Immature natural killer cell (primary cell): Measurements from ENCODE around the gene GDNF. TPM values are rescaled to one million over a fixed set of nuclear protein-coding genes. Genes with fewer than 3 reads are reported as not detected.

Experiments
- DNase-seq, 3 donors: peaks; one replicate each; pipeline ENCODE4 v3.0.0; 2022; ENCODE audit warnings: mixed read lengths in 1 of 3
- H3K27ac Mint-ChIP-seq, 6 donors: one replicate each; pipeline ENCODE4 v1.8.0; 2020; ENCODE audit warnings: mixed read lengths in 6 of 6, mild to moderate bottlenecking in 5 of 6, inconsistent platforms in 4 of 6, moderate library complexity in 3 of 6
- H3K27me3 Mint-ChIP-seq, 3 donors: one replicate each; pipeline ENCODE4 v1.8.0; 2020 to 2021; ENCODE audit warnings: low read depth in 3 of 3, mild to moderate bottlenecking in 3 of 3, mixed read lengths in 3 of 3, moderate library complexity in 3 of 3, inconsistent platforms in 1 of 3
- H3K36me3 Mint-ChIP-seq, 3 donors: one replicate each; pipeline ENCODE4 v1.8.0; 2020; ENCODE audit warnings: mixed read lengths in 3 of 3, inconsistent platforms in 2 of 3, mild to moderate bottlenecking in 2 of 3
- H3K4me1 Mint-ChIP-seq, 2 donors: one replicate each; pipeline ENCODE4 v1.8.0; 2020; ENCODE audit warnings: inconsistent platforms in 2 of 2, mild to moderate bottlenecking in 2 of 2, mixed read lengths in 2 of 2, moderate library complexity in 1 of 2
- H3K4me3 Mint-ChIP-seq, 5 donors: one replicate each; pipeline ENCODE4 v1.8.0; 2020; ENCODE audit warnings: mild to moderate bottlenecking in 5 of 5, mixed read lengths in 5 of 5, inconsistent platforms in 3 of 5, moderate library complexity in 3 of 5
- H3K9me3 Mint-ChIP-seq, 6 donors: one replicate each; pipeline ENCODE4 v1.8.0; 2020; ENCODE audit warnings: mild to moderate bottlenecking in 6 of 6, mixed read lengths in 6 of 6, inconsistent platforms in 4 of 6, moderate library complexity in 3 of 6
- polyA plus RNA-seq, 3 donors: library from polyadenylated mRNA; unstranded; fragments of 300-500 nt; fragmentation: Illumina TruSeq; gene quantifications; one replicate each; pipeline ENCODE4 v1.2.3, GENCODE V29; 2021

GDNF gene
- polyA plus RNA-seq, 3 donors from 2014 or later = not detected

- Mint-ChIP-seq H3K36me3 (no peaks in the 10 kb centered on the region), H3K4me3 (no peak overlapping the region), H3K4me1 (peaks cover 0 to 10% of the 10 kb centered on the region in 2 donors), H3K9me3 (peaks cover 0 to 10% (median 0%) of the 10 kb centered on the region in 6 donors), H3K27ac (no peak overlapping the region), H3K27me3 (peaks cover 2 to 6% (median 3%) of the 10 kb centered on the region in 3 donors)
- no peak for DNase-seq
Measured at GRCh38 chr5:37860206-37860605, 20.4 kb upstream of the GDNF start.

- no peak overlapping the region for H3K4me3 Mint-ChIP-seq
- H3K9me3 Mint-ChIP-seq = peaks cover 0 to 10% (median under 1%) of the 10 kb centered on the region in 6 donors
- peaks cover 2 to 6% (median 3%) of the 10 kb centered on the region in 3 donors for H3K27me3 Mint-ChIP-seq
- DNase-seq = no peak
- H3K27ac Mint-ChIP-seq = no peak overlapping the region
- peaks cover 0 to 10% of the 10 kb centered on the region in 2 donors for H3K4me1 Mint-ChIP-seq
- H3K36me3 Mint-ChIP-seq = no peaks in the 10 kb centered on the region
Measured at GRCh38 chr5:37859805-37860204, 20.0 kb upstream of the GDNF start.

GRCh38 chr5:37858250-37858649 is 18.4 kb upstream of the GDNF start:
- Mint-ChIP-seq H3K27ac (no peak overlapping the region), H3K4me3 (no peak overlapping the region), H3K36me3 (no peaks in the 10 kb centered on the region), H3K27me3 (peaks cover 2 to 5% (median 3%) of the 10 kb centered on the region in 3 donors), H3K4me1 (peaks cover 0 to 10% of the 10 kb centered on the region in 2 donors), H3K9me3 (peaks cover 0 to 12% (median 2%) of the 10 kb centered on the region in 6 donors)
- no peak for DNase-seq

- Mint-ChIP-seq H3K4me3 (no peak overlapping the region), H3K27me3 (peaks cover 2 to 7% (median 3%) of the 10 kb centered on the region in 3 donors), H3K36me3 (no peaks in the 10 kb centered on the region), H3K27ac (no peak overlapping the region), H3K9me3 (peaks cover 0 to 12% (median 2%) of the 10 kb centered on the region in 6 donors), H3K4me1 (peaks cover 0 to 10% of the 10 kb centered on the region in 2 donors)
- DNase-seq = no peak
Measured at GRCh38 chr5:37857696-37858095, 17.9 kb upstream of the GDNF start.

- Mint-ChIP-seq H3K4me3 (no peak overlapping the region), H3K27me3 (peaks cover 0 to 9% (median 3%) of the 10 kb centered on the region in 3 donors), H3K4me1 (peaks cover 0 to 10% of the 10 kb centered on the region in 2 donors), H3K27ac (no peak overlapping the region), H3K36me3 (no peaks in the 10 kb centered on the region), H3K9me3 (peaks cover 0 to 10% (median 4%) of the 10 kb centered on the region in 6 donors)
- no peak for DNase-seq
Measured at GRCh38 chr5:37855438-37855837, 15.6 kb upstream of the GDNF start.

GRCh38 chr5:37851305-37851704 is 11.5 kb upstream of the GDNF start:
- H3K27me3 Mint-ChIP-seq = peaks cover 2 to 7% (median 4%) of the 10 kb centered on the region in 3 donors
- peaks cover 0 to 7% (median 4%) of the 10 kb centered on the region in 6 donors for H3K9me3 Mint-ChIP-seq
- H3K36me3 Mint-ChIP-seq = no peaks in the 10 kb centered on the region
- H3K4me1 Mint-ChIP-seq = no peaks in the 10 kb centered on the region
- DNase-seq = no peak
- H3K27ac Mint-ChIP-seq = no peak overlapping the region
- H3K4me3 Mint-ChIP-seq = no peak overlapping the region

- H3K4me1 Mint-ChIP-seq = no peaks in the 10 kb centered on the region
- H3K9me3 Mint-ChIP-seq = peaks cover 0 to 7% (median 2%) of the 10 kb centered on the region in 6 donors
- H3K36me3 Mint-ChIP-seq = no peaks in the 10 kb centered on the region
- no peak overlapping the region for H3K27ac Mint-ChIP-seq
- peaks cover 2 to 7% (median 4%) of the 10 kb centered on the region in 3 donors for H3K27me3 Mint-ChIP-seq
- DNase-seq = no peak
- no peak overlapping the region for H3K4me3 Mint-ChIP-seq
Measured at GRCh38 chr5:37850226-37850865, 10.5 kb upstream of the GDNF start.

- Mint-ChIP-seq H3K36me3 (no peaks in the 10 kb centered on the region), H3K27ac (no peak overlapping the region), H3K9me3 (peaks cover 0 to 4% (median 1%) of the 10 kb centered on the region in 6 donors), H3K4me3 (no peak overlapping the region), H3K4me1 (no peaks in the 10 kb centered on the region), H3K27me3 (peaks cover 2 to 9% (median 4%) of the 10 kb centered on the region in 3 donors)
- DNase-seq = no peak
Measured at GRCh38 chr5:37849641-37850040, 9.8 kb upstream of the GDNF start.

- no peaks in the 10 kb centered on the region for H3K36me3 Mint-ChIP-seq
- peaks cover 2 to 5% (median 4%) of the 10 kb centered on the region in 3 donors for H3K27me3 Mint-ChIP-seq
Measured at GRCh38 chr5:37847978-37848425, 8.2 kb upstream of the GDNF start.

GRCh38 chr5:37846786-37847310 is 7.0 kb upstream of the GDNF start:
- peaks cover 2 to 4% (median 3%) of the 10 kb centered on the region in 3 donors for H3K27me3 Mint-ChIP-seq

More at GRCh38 chr5:37847978-37848425, 8.2 kb upstream of the GDNF start:
- H3K4me3 Mint-ChIP-seq = no peak overlapping the region
- no peak for DNase-seq
- H3K27ac Mint-ChIP-seq = no peak overlapping the region
- H3K9me3 Mint-ChIP-seq = peaks cover 0 to 4% (median 0%) of the 10 kb centered on the region in 6 donors
- no peaks in the 10 kb centered on the region for H3K4me1 Mint-ChIP-seq

GRCh38 chr5:37844009-37844408 is 4.2 kb upstream of the GDNF start:
- Mint-ChIP-seq H3K27me3 (peaks cover 2 to 6% (median 3%) of the 10 kb centered on the region in 3 donors), H3K27ac (no peak overlapping the region), H3K4me1 (no peaks in the 10 kb centered on the region), H3K36me3 (peaks cover 0 to 4% (median 0%) of the 10 kb centered on the region in 3 donors), H3K4me3 (no peak overlapping the region), H3K9me3 (peaks cover 0 to 6% (median 0%) of the 10 kb centered on the region in 6 donors)
- no peak for DNase-seq

More at GRCh38 chr5:37846786-37847310, 7.0 kb upstream of the GDNF start:
- H3K27ac Mint-ChIP-seq = no peak overlapping the region
- no peaks in the 10 kb centered on the region for H3K36me3 Mint-ChIP-seq
- no peak for DNase-seq
- peaks cover 0 to 4% (median 0%) of the 10 kb centered on the region in 6 donors for H3K9me3 Mint-ChIP-seq
- H3K4me1 Mint-ChIP-seq = no peaks in the 10 kb centered on the region
- no peak overlapping the region for H3K4me3 Mint-ChIP-seq

GRCh38 chr5:37842048-37842447 is 2.2 kb upstream of the GDNF start:
- Mint-ChIP-seq H3K36me3 (peaks cover 0 to 4% (median 0%) of the 10 kb centered on the region in 3 donors), H3K4me1 (peaks cover 6 to 12% of the 10 kb centered on the region in 2 donors), H3K4me3 (no peak overlapping the region), H3K9me3 (peaks cover 0 to 6% (median under 1%) of the 10 kb centered on the region in 6 donors), H3K27ac (no peak overlapping the region), H3K27me3 (peaks cover 4 to 18% (median 11%) of the 10 kb centered on the region in 3 donors)
- DNase-seq = no peak

GRCh38 chr5:37841203-37841602 is 1.4 kb upstream of the GDNF start:
- Mint-ChIP-seq H3K4me1 (peaks cover 6 to 12% of the 10 kb centered on the region in 2 donors), H3K27ac (no peak overlapping the region), H3K9me3 (peaks cover 0 to 6% (median under 1%) of the 10 kb centered on the region in 6 donors), H3K36me3 (peaks cover 0 to 4% (median 0%) of the 10 kb centered on the region in 3 donors), H3K4me3 (no peak overlapping the region), H3K27me3 (peaks cover 4 to 20% (median 11%) of the 10 kb centered on the region in 3 donors)
- no peak for DNase-seq
